ENCODE results near the gene KANTR. TPM values are rescaled to one million over a fixed set of nuclear protein-coding genes. Genes with fewer than 3 reads are reported as not detected.
A peak's percentile ranks its signal among the peaks of the same experiment; 100 is the strongest.

KANTR gene
- total RNA-seq, 1 experiment from 2014 or later = 27.9 TPM

DNA sequence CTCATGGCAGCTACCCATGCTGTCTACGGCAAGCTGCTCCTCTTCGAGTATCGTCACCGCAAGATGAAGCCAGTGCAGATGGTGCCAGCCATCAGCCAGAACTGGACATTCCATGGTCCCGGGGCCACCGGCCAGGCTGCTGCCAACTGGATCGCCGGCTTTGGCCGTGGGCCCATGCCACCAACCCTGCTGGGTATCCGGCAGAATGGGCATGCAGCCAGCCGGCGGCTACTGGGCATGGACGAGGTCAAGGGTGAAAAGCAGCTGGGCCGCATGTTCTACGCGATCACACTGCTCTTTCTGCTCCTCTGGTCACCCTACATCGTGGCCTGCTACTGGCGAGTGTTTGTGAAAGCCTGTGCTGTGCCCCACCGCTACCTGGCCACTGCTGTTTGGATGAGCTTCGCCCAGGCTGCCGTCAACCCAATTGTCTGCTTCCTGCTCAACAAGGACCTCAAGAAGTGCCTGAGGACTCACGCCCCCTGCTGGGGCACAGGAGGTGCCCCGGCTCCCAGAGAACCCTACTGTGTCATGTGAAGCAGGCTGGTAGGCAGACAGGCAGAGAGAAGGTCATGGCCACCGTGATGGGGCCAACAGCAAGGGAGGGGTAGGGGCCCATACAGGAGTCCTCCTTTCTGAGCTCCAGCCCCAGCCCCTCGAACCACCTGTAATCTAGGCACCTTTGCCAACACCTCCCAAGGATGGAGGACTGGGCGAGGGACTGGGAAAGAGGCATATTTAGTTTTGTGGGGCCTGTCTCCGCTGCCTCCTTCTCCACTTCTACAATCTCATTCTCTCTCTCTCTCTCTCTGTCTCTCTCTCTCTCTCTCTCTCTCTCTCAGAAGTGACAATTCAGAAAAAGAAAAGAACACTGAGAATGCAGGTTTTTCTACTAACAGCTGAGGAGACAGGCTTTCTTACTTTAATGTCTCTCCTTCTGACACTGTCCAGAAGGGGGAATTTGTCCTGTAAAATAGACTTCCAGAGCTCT lies 16.4 kb upstream of the KANTR start:
- H3K4me3 ChIP-seq (ENCODE audit: low read length) = no peak overlapping the region
- H3K9me2 ChIP-seq (replicated peaks; ENCODE audit: insufficient read depth, low read length) = no peaks in the 10 kb centered on the region
- peaks cover 2% of the 10 kb centered on the region for H3K79me2 ChIP-seq (ENCODE audit: low read length)
- no peak overlapping the region for H3K4me2 ChIP-seq (ENCODE audit: low read depth, low read length, poor library complexity, severe bottlenecking)
- DNase-seq = peak; percentile 80
- peaks cover 13% of the 10 kb centered on the region for H3K4me1 ChIP-seq (ENCODE audit: low read length)
- no peaks in the 10 kb centered on the region for H3K27me3 ChIP-seq (ENCODE audit: low read length)
- H3K9me3 ChIP-seq (ENCODE audit: low read length) = no peaks in the 10 kb centered on the region
- no peaks in the 10 kb centered on the region for H4K20me1 ChIP-seq (ENCODE audit: insufficient read depth, low read depth, low read length)
- H3K36me3 ChIP-seq (ENCODE audit: insufficient read depth, low read length) = no peaks in the 10 kb centered on the region
- H3K9ac ChIP-seq (ENCODE audit: low read length) = no peak overlapping the region
- no peak overlapping the region for H2AFZ ChIP-seq (ENCODE audit: low read length)
- no peak overlapping the region for H3K27ac ChIP-seq (ENCODE audit: low read length)

DNA sequence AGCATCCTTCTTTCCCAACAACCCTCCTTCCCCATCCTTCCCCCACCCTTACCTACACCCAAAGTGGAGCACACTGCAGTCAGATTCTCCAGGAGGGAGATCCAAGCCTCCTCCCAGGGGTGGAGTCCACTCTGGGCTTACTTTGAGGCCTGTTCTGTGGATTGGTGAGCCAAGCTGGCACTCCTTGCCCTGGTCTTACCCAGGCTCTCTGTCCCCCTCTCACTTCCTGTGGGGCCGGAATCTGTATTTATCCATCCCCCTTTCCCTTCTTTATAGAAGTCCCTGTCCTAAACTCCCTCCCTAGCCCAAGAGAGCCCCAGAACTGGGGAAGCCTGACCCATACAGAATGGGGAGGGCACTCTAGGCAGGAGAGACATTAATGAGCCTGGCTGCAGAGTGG lies 15.0 kb upstream of the KANTR start:
- no peaks in the 10 kb centered on the region for H3K9me3 ChIP-seq (ENCODE audit: low read length)
- DNase-seq = no peak
- H3K4me2 ChIP-seq (ENCODE audit: low read depth, low read length, poor library complexity, severe bottlenecking) = no peak overlapping the region
- no peak overlapping the region for H3K4me3 ChIP-seq (ENCODE audit: low read length)
- no peak overlapping the region for H3K9ac ChIP-seq (ENCODE audit: low read length)
- H3K27me3 ChIP-seq (ENCODE audit: low read length) = no peaks in the 10 kb centered on the region
- no peak overlapping the region for H3K27ac ChIP-seq (ENCODE audit: low read length)
- peaks cover 17% of the 10 kb centered on the region for H3K79me2 ChIP-seq (ENCODE audit: low read length)
- no peak overlapping the region for H2AFZ ChIP-seq (ENCODE audit: low read length)
- H3K36me3 ChIP-seq (ENCODE audit: insufficient read depth, low read length) = no peaks in the 10 kb centered on the region
- peaks cover 11% of the 10 kb centered on the region for H3K4me1 ChIP-seq (ENCODE audit: low read length)
- no peaks in the 10 kb centered on the region for H3K9me2 ChIP-seq (replicated peaks; ENCODE audit: insufficient read depth, low read length)
- peaks cover 6% of the 10 kb centered on the region for H4K20me1 ChIP-seq (ENCODE audit: insufficient read depth, low read depth, low read length)

DNA sequence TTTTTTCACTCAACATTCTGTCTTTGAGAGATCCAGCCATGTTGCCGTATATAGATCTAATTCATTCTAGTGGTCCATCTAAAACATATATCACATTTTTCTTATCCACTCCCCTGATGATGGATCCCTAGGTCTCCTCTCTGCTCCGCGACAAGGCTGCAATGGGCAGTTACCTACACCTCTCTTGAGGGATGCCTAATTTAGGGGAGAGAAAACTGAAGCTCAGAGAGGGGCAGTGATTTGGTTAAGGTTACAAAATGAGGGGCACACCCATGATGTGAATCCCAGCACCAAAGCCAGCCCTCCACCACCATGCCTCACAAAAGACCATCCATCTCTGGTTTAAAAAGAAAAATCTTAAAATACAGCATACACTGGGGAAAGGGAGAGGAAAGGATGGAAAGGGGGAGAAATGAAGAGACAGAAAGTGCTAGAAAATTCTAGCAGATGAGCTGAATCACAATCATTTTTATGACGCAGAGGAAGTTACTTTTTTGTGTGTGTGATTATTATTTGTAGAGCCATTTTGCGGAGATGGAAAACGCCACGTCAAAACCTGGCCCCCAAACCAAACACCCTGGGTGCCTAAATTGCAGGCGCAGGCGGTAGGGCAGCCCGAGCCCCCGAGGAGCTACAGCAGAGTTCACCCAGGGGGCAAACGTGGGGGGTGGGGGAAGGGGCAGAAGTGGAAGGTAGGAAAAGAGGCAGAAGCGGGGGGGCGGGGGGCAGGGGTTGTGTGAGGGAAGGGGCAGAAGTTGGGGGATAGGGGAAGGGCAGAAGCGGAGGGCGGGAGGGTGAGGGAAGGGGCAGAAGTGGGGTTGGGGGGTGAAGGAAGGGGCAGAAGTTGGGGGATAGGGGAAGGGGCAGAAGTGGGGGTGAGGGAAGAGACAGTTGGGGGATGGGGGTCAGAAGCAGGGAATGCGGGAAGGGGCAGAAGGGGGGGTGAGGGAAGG lies 13.0 kb upstream of the KANTR start:
- peak overlapping the region; percentile 48 for H3K9ac ChIP-seq (ENCODE audit: low read length)
- H3K9me3 ChIP-seq (ENCODE audit: low read length) = no peaks in the 10 kb centered on the region
- H3K4me2 ChIP-seq (ENCODE audit: low read depth, low read length, poor library complexity, severe bottlenecking) = peak overlapping the region; percentile 56
- peaks cover 22% of the 10 kb centered on the region for H3K79me2 ChIP-seq (ENCODE audit: low read length)
- H3K27me3 ChIP-seq (ENCODE audit: low read length) = no peaks in the 10 kb centered on the region
- no peak for DNase-seq
- no peak overlapping the region for H3K27ac ChIP-seq (ENCODE audit: low read length)
- H3K4me3 ChIP-seq (ENCODE audit: low read length) = no peak overlapping the region; the same call in 1 of the 2 replicates
- no peaks in the 10 kb centered on the region for H3K9me2 ChIP-seq (replicated peaks; ENCODE audit: insufficient read depth, low read length)
- H3K36me3 ChIP-seq (ENCODE audit: insufficient read depth, low read length) = peaks cover 6% of the 10 kb centered on the region; the same call in 1 of the 2 replicates
- H2AFZ ChIP-seq (ENCODE audit: low read length) = no peak overlapping the region
- H3K4me1 ChIP-seq (ENCODE audit: low read length) = peaks cover 13% of the 10 kb centered on the region
- H4K20me1 ChIP-seq (ENCODE audit: insufficient read depth, low read depth, low read length) = peaks cover 10% of the 10 kb centered on the region

DNA sequence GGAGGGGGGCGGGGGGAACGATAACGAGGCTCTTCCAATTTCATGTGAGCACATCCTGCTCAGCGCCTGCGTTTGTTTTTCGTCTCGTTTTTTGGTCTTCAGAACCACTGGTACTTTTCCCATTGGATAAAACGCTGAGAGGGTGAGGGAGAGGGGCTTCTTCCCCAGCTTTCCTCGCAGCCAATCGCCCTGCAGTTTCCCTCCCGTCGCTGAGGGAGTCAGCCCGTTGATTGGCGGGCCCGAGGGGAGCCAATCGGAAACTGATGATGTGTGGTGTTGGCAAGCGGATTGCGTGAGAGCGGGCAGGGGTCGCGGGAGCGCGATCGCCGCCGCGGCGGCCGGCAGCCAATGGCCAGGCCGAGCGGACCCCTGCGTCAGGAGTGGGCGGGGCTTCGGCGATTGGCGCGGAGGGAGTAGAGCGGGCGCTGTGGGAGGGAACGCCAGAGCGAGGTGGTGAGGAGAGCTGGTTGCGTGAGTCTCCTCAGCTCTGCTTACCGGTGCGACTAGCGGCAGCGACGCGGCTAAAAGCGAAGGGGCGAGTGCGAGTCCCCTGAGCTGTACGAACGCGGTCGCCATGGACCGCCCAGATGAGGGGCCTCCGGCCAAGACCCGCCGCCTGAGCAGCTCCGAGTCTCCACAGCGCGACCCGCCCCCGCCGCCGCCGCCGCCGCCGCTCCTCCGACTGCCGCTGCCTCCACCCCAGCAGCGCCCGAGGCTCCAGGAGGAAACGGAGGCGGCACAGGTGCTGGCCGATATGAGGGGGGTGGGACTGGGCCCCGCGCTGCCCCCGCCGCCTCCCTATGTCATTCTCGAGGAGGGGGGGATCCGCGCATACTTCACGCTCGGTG lies 11.8 kb upstream of the KANTR start, which contains the start of gene TSPYL2:
Gene TSPYL2, plus strand, starts transcription at position 443 of the 848 bp plus-strand sequence. Its CDS starts 132 bp downstream, at position 575.
- peak within 1 kb of the TSS; percentile 87 for H3K9ac ChIP-seq (ENCODE audit: low read length)
- H3K9me3 ChIP-seq (ENCODE audit: low read length) = no peaks in the 10 kb centered on the region
- H3K4me2 ChIP-seq (ENCODE audit: low read depth, low read length, poor library complexity, severe bottlenecking) = peak within 1 kb of the TSS; percentile 80
- H2AFZ ChIP-seq (ENCODE audit: low read length) = no peak within 1 kb of the TSS
- DNase-seq = peak; percentile 96
- H3K27ac ChIP-seq (ENCODE audit: low read length) = peak within 1 kb of the TSS; percentile 58
- peak within 1 kb of the TSS; percentile 87 for H3K4me3 ChIP-seq (ENCODE audit: low read length)
- H4K20me1 ChIP-seq (ENCODE audit: insufficient read depth, low read depth, low read length) = peaks cover 10% of the 10 kb centered on the region
- no peaks in the 10 kb centered on the region for H3K9me2 ChIP-seq (replicated peaks; ENCODE audit: insufficient read depth, low read length)
- no peaks in the 10 kb centered on the region for H3K27me3 ChIP-seq (ENCODE audit: low read length)
- H3K4me1 ChIP-seq (ENCODE audit: low read length) = peaks cover 13% of the 10 kb centered on the region
- H3K79me2 ChIP-seq (ENCODE audit: low read length) = peaks cover 22% of the 10 kb centered on the region
- peaks cover 8% of the 10 kb centered on the region; the same call in 1 of the 2 replicates for H3K36me3 ChIP-seq (ENCODE audit: insufficient read depth, low read length)

DNA sequence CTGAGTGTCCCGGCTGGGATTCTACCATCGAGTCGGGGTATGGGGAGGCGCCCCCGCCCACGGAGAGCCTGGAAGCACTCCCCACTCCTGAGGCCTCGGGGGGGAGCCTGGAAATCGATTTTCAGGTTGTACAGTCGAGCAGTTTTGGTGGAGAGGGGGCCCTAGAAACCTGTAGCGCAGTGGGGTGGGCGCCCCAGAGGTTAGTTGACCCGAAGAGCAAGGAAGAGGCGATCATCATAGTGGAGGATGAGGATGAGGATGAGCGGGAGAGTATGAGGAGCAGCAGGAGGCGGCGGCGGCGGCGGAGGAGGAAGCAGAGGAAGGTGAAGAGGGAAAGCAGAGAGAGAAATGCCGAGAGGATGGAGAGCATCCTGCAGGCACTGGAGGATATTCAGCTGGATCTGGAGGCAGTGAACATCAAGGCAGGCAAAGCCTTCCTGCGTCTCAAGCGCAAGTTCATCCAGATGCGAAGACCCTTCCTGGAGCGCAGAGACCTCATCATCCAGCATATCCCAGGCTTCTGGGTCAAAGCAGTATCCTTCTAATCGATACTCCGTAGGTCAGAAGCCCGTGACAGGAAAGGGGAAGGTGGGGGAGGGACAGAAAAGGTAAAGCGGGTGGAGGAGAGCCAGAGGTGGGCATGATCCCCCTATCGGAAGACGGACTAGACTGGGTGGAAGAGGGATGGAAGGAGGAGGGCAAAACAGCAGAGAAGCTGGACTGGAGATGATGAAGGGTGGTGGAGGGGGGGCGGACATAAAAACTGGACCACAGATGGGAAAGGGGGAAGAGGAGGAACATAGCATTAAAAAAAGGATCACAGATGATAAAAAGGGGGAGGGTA lies 10.9 kb upstream of the KANTR start:
- H3K27me3 ChIP-seq (ENCODE audit: low read length) = no peaks in the 10 kb centered on the region
- peak overlapping the region; percentile 87 for H3K9ac ChIP-seq (ENCODE audit: low read length)
- peaks cover 22% of the 10 kb centered on the region for H3K79me2 ChIP-seq (ENCODE audit: low read length)
- no peaks in the 10 kb centered on the region for H3K9me2 ChIP-seq (replicated peaks; ENCODE audit: insufficient read depth, low read length)
- H3K4me2 ChIP-seq (ENCODE audit: low read depth, low read length, poor library complexity, severe bottlenecking) = peak overlapping the region; percentile 80
- H4K20me1 ChIP-seq (ENCODE audit: insufficient read depth, low read depth, low read length) = peaks cover 10% of the 10 kb centered on the region
- peak overlapping the region; percentile 87 for H3K4me3 ChIP-seq (ENCODE audit: low read length)
- no peak for DNase-seq
- H3K27ac ChIP-seq (ENCODE audit: low read length) = peak overlapping the region; percentile 58
- H3K9me3 ChIP-seq (ENCODE audit: low read length) = no peaks in the 10 kb centered on the region
- peaks cover 8% of the 10 kb centered on the region; the same call in 1 of the 2 replicates for H3K36me3 ChIP-seq (ENCODE audit: insufficient read depth, low read length)
- peaks cover 13% of the 10 kb centered on the region for H3K4me1 ChIP-seq (ENCODE audit: low read length)
- H2AFZ ChIP-seq (ENCODE audit: low read length) = no peak overlapping the region

DNA sequence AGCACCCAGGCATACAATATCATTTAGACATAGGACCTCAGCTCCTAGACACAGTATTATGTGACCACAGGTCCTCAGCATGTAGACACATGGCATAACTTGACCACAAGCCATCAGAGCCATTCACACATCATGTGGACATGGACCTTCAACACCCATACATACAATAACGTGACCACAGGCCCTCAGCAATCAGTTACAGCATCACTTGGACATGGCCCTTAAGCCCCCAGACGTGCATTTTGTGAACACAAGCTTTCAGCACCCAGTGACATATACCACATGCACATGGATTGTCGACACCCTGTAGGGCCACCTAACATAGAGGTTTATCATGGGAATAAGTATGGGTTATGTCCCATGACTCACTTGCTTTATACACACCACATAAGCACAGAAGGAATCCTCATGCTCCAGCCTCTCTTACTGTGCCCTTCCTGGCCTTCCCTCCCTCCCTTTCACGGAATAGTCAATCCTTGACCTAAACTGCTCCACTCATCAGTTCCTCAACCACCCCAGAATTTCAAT lies 9.8 kb upstream of the KANTR start:
- H3K9me3 ChIP-seq (ENCODE audit: low read length) = no peaks in the 10 kb centered on the region
- peaks cover 8% of the 10 kb centered on the region; the same call in 1 of the 2 replicates for H3K36me3 ChIP-seq (ENCODE audit: insufficient read depth, low read length)
- H3K4me1 ChIP-seq (ENCODE audit: low read length) = peaks cover 23% of the 10 kb centered on the region
- no peak overlapping the region; the same call in 1 of the 2 replicates for H3K9ac ChIP-seq (ENCODE audit: low read length)
- peaks cover 10% of the 10 kb centered on the region for H4K20me1 ChIP-seq (ENCODE audit: insufficient read depth, low read depth, low read length)
- H3K27ac ChIP-seq (ENCODE audit: low read length) = 0 out of 2 replicates have a peak overlapping the region, but pooled peaks have one; percentile 58
- no peak for DNase-seq
- peaks cover 22% of the 10 kb centered on the region for H3K79me2 ChIP-seq (ENCODE audit: low read length)
- peak overlapping the region; percentile 80 for H3K4me2 ChIP-seq (ENCODE audit: low read depth, low read length, poor library complexity, severe bottlenecking)
- H3K4me3 ChIP-seq (ENCODE audit: low read length) = no peak overlapping the region
- no peaks in the 10 kb centered on the region for H3K27me3 ChIP-seq (ENCODE audit: low read length)
- no peak overlapping the region for H2AFZ ChIP-seq (ENCODE audit: low read length)
- H3K9me2 ChIP-seq (replicated peaks; ENCODE audit: insufficient read depth, low read length) = no peaks in the 10 kb centered on the region
